NT2/D1 (cell line): ENCODE measurements around the gene ADAMTSL1.

ENCODE experiments used
- DNase-seq: peaks from one replicate; pipeline ENCODE4 v3.0.0-alpha.2; 2011; ENCODE audit warnings: low read depth, low spot score
- H3K27me3 ChIP-seq: 2 replicates; pipeline ENCODE4 v1.6.0; 2011; ENCODE audit warnings: mild to moderate bottlenecking; ENCODE audit not compliant: insufficient read length, insufficient read depth
- H3K36me3 ChIP-seq: 2 replicates; pipeline ENCODE4 v1.6.1; 2011; ENCODE audit warnings: mild to moderate bottlenecking, low read length, mixed read lengths; ENCODE audit not compliant: insufficient read depth, insufficient read length
- H3K4me1 ChIP-seq: 2 replicates; pipeline ENCODE4 v1.5.1; 2011; ENCODE audit not compliant: insufficient read depth, insufficient read length
- H3K4me3 ChIP-seq: 2 replicates; pipeline ENCODE4 v1.5.1; 2011; ENCODE audit warnings: low read depth; ENCODE audit not compliant: insufficient read length
- H3K9ac ChIP-seq: 2 replicates; pipeline ENCODE4 v1.6.0; 2011; ENCODE audit warnings: low read depth; ENCODE audit not compliant: insufficient read length
- H3K9me3 ChIP-seq: 2 replicates; pipeline ENCODE4 v1.5.1; 2011; ENCODE audit warnings: mild to moderate bottlenecking, low read length; ENCODE audit not compliant: insufficient read depth
- SUZ12 ChIP-seq: IDR thresholded peaks from 2 replicates; pipeline ENCODE4 v1.6.1; 2011; ENCODE audit not compliant: insufficient read length, insufficient read depth; ENCODE audit errors: extremely low read depth
- YY1 ChIP-seq: IDR thresholded peaks from 2 replicates; pipeline ENCODE4 v1.6.1; 2011; ENCODE audit not compliant: insufficient read length, insufficient read depth
- ZNF274 ChIP-seq: IDR thresholded peaks from 2 replicates; pipeline ENCODE4 v1.6.1; 2011; ENCODE audit warnings: mild to moderate bottlenecking, low read depth, low read length

Gene ADAMTSL1

GRCh38 chr9:18472841-18473251, 1.1 kb upstream of the ADAMTSL1 start:
- H3K27me3 ChIP-seq: no peaks in the 10 kb centered on the region
- no peaks in the 10 kb centered on the region for H3K4me1 ChIP-seq
- no peak overlapping the region for H3K9ac ChIP-seq
- no peak overlapping the region for H3K4me3 ChIP-seq
- no peaks in the 10 kb centered on the region for H3K36me3 ChIP-seq
- peaks cover 20% of the 10 kb centered on the region for H3K9me3 ChIP-seq
- no peak for DNase-seq
- TF ChIP-seq SUZ12: no peak
- TF ChIP-seq ZNF274: no peak
- no peak for TF ChIP-seq YY1

GRCh38 chr9:18474783-18475182, 830 bp downstream of the ADAMTSL1 start:
- Histone ChIP-seq H3K9ac (no peak overlapping the region), H3K4me1 (no peaks in the 10 kb centered on the region), H3K36me3 (no peaks in the 10 kb centered on the region), H3K27me3 (no peaks in the 10 kb centered on the region), H3K4me3 (no peak overlapping the region), H3K9me3 (peaks cover 10% of the 10 kb centered on the region)
- no peak for DNase-seq
- TF ChIP-seq SUZ12 (no peak), ZNF274 (no peak), YY1 (no peak)

GRCh38 chr9:18477121-18477660, 3.2 kb downstream of the ADAMTSL1 start:
- no peak for DNase-seq
- H3K9me3 ChIP-seq: no peaks in the 10 kb centered on the region
- H3K4me3 ChIP-seq: no peak overlapping the region
- no peak for TF ChIP-seq SUZ12
- H3K36me3 ChIP-seq: no peaks in the 10 kb centered on the region
- H3K4me1 ChIP-seq: no peaks in the 10 kb centered on the region
- H3K9ac ChIP-seq: no peak overlapping the region
- H3K27me3 ChIP-seq: no peaks in the 10 kb centered on the region

- Histone ChIP-seq H3K9me3 (no peaks in the 10 kb centered on the region), H3K36me3 (no peaks in the 10 kb centered on the region), H3K4me1 (no peaks in the 10 kb centered on the region), H3K9ac (no peak overlapping the region), H3K4me3 (no peak overlapping the region), H3K27me3 (no peaks in the 10 kb centered on the region)
- no peak for TF ChIP-seq YY1
- no peak for TF ChIP-seq SUZ12
- no peak for TF ChIP-seq ZNF274
- DNase-seq: no peak
Measured at GRCh38 chr9:18477719-18478118, 3.8 kb downstream of the ADAMTSL1 start.

GRCh38 chr9:18478501-18479361, 4.8 kb downstream of the ADAMTSL1 start:
- Histone ChIP-seq H3K36me3 (no peaks in the 10 kb centered on the region), H3K4me1 (no peaks in the 10 kb centered on the region), H3K27me3 (no peaks in the 10 kb centered on the region), H3K9ac (no peak overlapping the region), H3K9me3 (no peaks in the 10 kb centered on the region), H3K4me3 (no peak overlapping the region)
- no peak for TF ChIP-seq YY1
- no peak for TF ChIP-seq SUZ12
- TF ChIP-seq ZNF274: no peak
- DNase-seq: no peak

GRCh38 chr9:18479405-18479804, 5.5 kb downstream of the ADAMTSL1 start:
- H3K4me3 ChIP-seq: no peak overlapping the region
- TF ChIP-seq SUZ12 (no peak), YY1 (no peak), ZNF274 (no peak)
- H3K9ac ChIP-seq: no peak overlapping the region
- H3K36me3 ChIP-seq: no peaks in the 10 kb centered on the region
- H3K27me3 ChIP-seq: no peaks in the 10 kb centered on the region
- no peaks in the 10 kb centered on the region for H3K9me3 ChIP-seq
- H3K4me1 ChIP-seq: no peaks in the 10 kb centered on the region
- no peak for DNase-seq

GRCh38 chr9:18480662-18481093, 6.7 kb downstream of the ADAMTSL1 start:
- no peak for TF ChIP-seq ZNF274
- no peak for TF ChIP-seq SUZ12
- no peak for TF ChIP-seq YY1
- no peaks in the 10 kb centered on the region for H3K36me3 ChIP-seq

More at GRCh38 chr9:18480662-18481093, 6.7 kb downstream of the ADAMTSL1 start:
- DNase-seq: no peak
- no peak overlapping the region for H3K4me3 ChIP-seq
- H3K9ac ChIP-seq: no peak overlapping the region
- no peaks in the 10 kb centered on the region for H3K9me3 ChIP-seq
- no peaks in the 10 kb centered on the region for H3K27me3 ChIP-seq
- H3K4me1 ChIP-seq: no peaks in the 10 kb centered on the region
